Measurements from ENCODE around the gene ATP6V0C. TPM values are rescaled to one million over a fixed set of nuclear protein-coding genes. Genes with fewer than 3 reads are reported as not detected.

ATP6V0C gene
- total and polyA plus RNA-seq, 9 donors: 12.5 to 141 (median 119) TPM

GRCh38 chr16:2519711-2520080 is 5.9 kb downstream of the ATP6V0C start:
- no peaks in the 10 kb centered on the region for H3K9me3 ChIP-seq (replicated peaks; ENCODE audit: control insufficient read depth, low read depth, low read length)
- 47% methylated on average over 18 of the region's 22 CpGs for WGBS (ENCODE audit: insufficient coverage)
- peaks cover 56% of the 10 kb centered on the region for H3K4me1 ChIP-seq (ENCODE audit: control insufficient read depth, insufficient read depth, low read length)
- H3K27ac ChIP-seq (ENCODE audit: low read length): peak overlapping the region; percentile 84
- no peak for DNase-seq
- peak overlapping the region; percentile 34 for H3K4me3 ChIP-seq (ENCODE audit: low read length)
- H3K36me3 ChIP-seq (ENCODE audit: control insufficient read depth, insufficient read depth, low read length): peaks cover 46% of the 10 kb centered on the region
- no peaks in the 10 kb centered on the region for H3K27me3 ChIP-seq (ENCODE audit: control insufficient read depth, insufficient read depth, low read length)

- H3K27ac ChIP-seq (ENCODE audit: low read length): peak within 1 kb of the TSS; percentile 84
- WGBS (ENCODE audit: insufficient coverage): under 1% methylated on average over 58 of the region's 83 CpGs
- H3K4me3 ChIP-seq (ENCODE audit: low read length): peak within 1 kb of the TSS; percentile 57
- peak; percentile 94 for DNase-seq
- H3K36me3 ChIP-seq (ENCODE audit: control insufficient read depth, insufficient read depth, low read length): peaks cover 51% of the 10 kb centered on the region
- H3K9me3 ChIP-seq (replicated peaks; ENCODE audit: control insufficient read depth, low read depth, low read length): no peaks in the 10 kb centered on the region
- H3K4me1 ChIP-seq (ENCODE audit: control insufficient read depth, insufficient read depth, low read length): peaks cover 51% of the 10 kb centered on the region
- no peaks in the 10 kb centered on the region for H3K27me3 ChIP-seq (ENCODE audit: control insufficient read depth, insufficient read depth, low read length)
These were observed 6.5 kb downstream of the ATP6V0C start, which contains the start of gene AMDHD2 for GRCh38 chr16:2520097-2520783. AMDHD2 (plus strand) TSS chr16:2520371; CDS start chr16:2520459, 88 bp downstream.

GRCh38 chr16:2520784-2521531 is 7.2 kb downstream of the ATP6V0C start:
- Histone ChIP-seq H3K9me3 (replicated peaks; ENCODE audit: control insufficient read depth, low read depth, low read length) (no peaks in the 10 kb centered on the region), H3K36me3 (ENCODE audit: control insufficient read depth, insufficient read depth, low read length) (peaks cover 53% of the 10 kb centered on the region), H3K4me3 (ENCODE audit: low read length) (peak overlapping the region; percentile 57), H3K27me3 (ENCODE audit: control insufficient read depth, insufficient read depth, low read length) (no peaks in the 10 kb centered on the region), H3K27ac (ENCODE audit: low read length) (no peak overlapping the region), H3K4me1 (ENCODE audit: control insufficient read depth, insufficient read depth, low read length) (peaks cover 43% of the 10 kb centered on the region)
- DNase-seq: peak; percentile 31
- 16% methylated on average over 28 of the region's 41 CpGs for WGBS (ENCODE audit: insufficient coverage)

GRCh38 chr16:2523801-2524231 is 10.1 kb downstream of the ATP6V0C start:
- Histone ChIP-seq H3K36me3 (ENCODE audit: control insufficient read depth, insufficient read depth, low read length) (peaks cover 62% of the 10 kb centered on the region), H3K27ac (ENCODE audit: low read length) (no peak overlapping the region), H3K9me3 (replicated peaks; ENCODE audit: control insufficient read depth, low read depth, low read length) (no peaks in the 10 kb centered on the region), H3K4me3 (ENCODE audit: low read length) (no peak overlapping the region), H3K27me3 (ENCODE audit: control insufficient read depth, insufficient read depth, low read length) (no peaks in the 10 kb centered on the region), H3K4me1 (ENCODE audit: control insufficient read depth, insufficient read depth, low read length) (peaks cover 20% of the 10 kb centered on the region)
- no peak for DNase-seq
- WGBS (ENCODE audit: insufficient coverage): 92% methylated on average over 6 of the region's 6 CpGs

GRCh38 chr16:2524339-2524938 is 10.7 kb downstream of the ATP6V0C start:
- H3K9me3 ChIP-seq (replicated peaks; ENCODE audit: control insufficient read depth, low read depth, low read length): no peaks in the 10 kb centered on the region
- no peak overlapping the region for H3K27ac ChIP-seq (ENCODE audit: low read length)
- H3K27me3 ChIP-seq (ENCODE audit: control insufficient read depth, insufficient read depth, low read length): no peaks in the 10 kb centered on the region
- H3K4me3 ChIP-seq (ENCODE audit: low read length): no peak overlapping the region
- no peak for DNase-seq
- 93% methylated on average over 7 of the region's 9 CpGs for WGBS (ENCODE audit: insufficient coverage)
- H3K4me1 ChIP-seq (ENCODE audit: control insufficient read depth, insufficient read depth, low read length): peaks cover 14% of the 10 kb centered on the region
- H3K36me3 ChIP-seq (ENCODE audit: control insufficient read depth, insufficient read depth, low read length): peaks cover 63% of the 10 kb centered on the region

GRCh38 chr16:2526135-2526534 is 12.4 kb downstream of the ATP6V0C start:
- no peak for DNase-seq
- Histone ChIP-seq H3K27me3 (ENCODE audit: control insufficient read depth, insufficient read depth, low read length) (no peaks in the 10 kb centered on the region), H3K9me3 (replicated peaks; ENCODE audit: control insufficient read depth, low read depth, low read length) (no peaks in the 10 kb centered on the region), H3K27ac (ENCODE audit: low read length) (no peak overlapping the region), H3K4me3 (ENCODE audit: low read length) (no peak overlapping the region), H3K36me3 (ENCODE audit: control insufficient read depth, insufficient read depth, low read length) (peaks cover 65% of the 10 kb centered on the region), H3K4me1 (ENCODE audit: control insufficient read depth, insufficient read depth, low read length) (peaks cover 7% of the 10 kb centered on the region)
- WGBS (ENCODE audit: insufficient coverage): 89% methylated on average over 8 of the region's 8 CpGs

- 83% methylated on average over 8 of the region's 12 CpGs for WGBS (ENCODE audit: insufficient coverage)
- peaks cover 10% of the 10 kb centered on the region for H3K4me1 ChIP-seq (ENCODE audit: control insufficient read depth, insufficient read depth, low read length)
- peaks cover 63% of the 10 kb centered on the region for H3K36me3 ChIP-seq (ENCODE audit: control insufficient read depth, insufficient read depth, low read length)
- no peaks in the 10 kb centered on the region for H3K27me3 ChIP-seq (ENCODE audit: control insufficient read depth, insufficient read depth, low read length)
- no peaks in the 10 kb centered on the region for H3K9me3 ChIP-seq (replicated peaks; ENCODE audit: control insufficient read depth, low read depth, low read length)
- no peak overlapping the region for H3K4me3 ChIP-seq (ENCODE audit: low read length)
- H3K27ac ChIP-seq (ENCODE audit: low read length): no peak overlapping the region
- DNase-seq: no peak
These were observed 13.5 kb downstream of the ATP6V0C start for GRCh38 chr16:2527071-2527783.

GRCh38 chr16:2527784-2528100 is 14.0 kb downstream of the ATP6V0C start:
- WGBS (ENCODE audit: insufficient coverage): 95% methylated on average over 17 of the region's 24 CpGs
- H3K9me3 ChIP-seq (replicated peaks; ENCODE audit: control insufficient read depth, low read depth, low read length): no peaks in the 10 kb centered on the region
- peaks cover 63% of the 10 kb centered on the region for H3K36me3 ChIP-seq (ENCODE audit: control insufficient read depth, insufficient read depth, low read length)
- no peaks in the 10 kb centered on the region for H3K27me3 ChIP-seq (ENCODE audit: control insufficient read depth, insufficient read depth, low read length)
- no peak overlapping the region for H3K27ac ChIP-seq (ENCODE audit: low read length)
- DNase-seq: no peak
- no peak overlapping the region for H3K4me3 ChIP-seq (ENCODE audit: low read length)
- H3K4me1 ChIP-seq (ENCODE audit: control insufficient read depth, insufficient read depth, low read length): peaks cover 14% of the 10 kb centered on the region

GRCh38 chr16:2528161-2529060 is 14.7 kb downstream of the ATP6V0C start:
- no peak overlapping the region for H3K4me3 ChIP-seq (ENCODE audit: low read length)
- H3K9me3 ChIP-seq (replicated peaks; ENCODE audit: control insufficient read depth, low read depth, low read length): no peaks in the 10 kb centered on the region
- H3K4me1 ChIP-seq (ENCODE audit: control insufficient read depth, insufficient read depth, low read length): peaks cover 19% of the 10 kb centered on the region
- peaks cover 57% of the 10 kb centered on the region for H3K36me3 ChIP-seq (ENCODE audit: control insufficient read depth, insufficient read depth, low read length)
- no peak overlapping the region for H3K27ac ChIP-seq (ENCODE audit: low read length)
- no peak for DNase-seq
- H3K27me3 ChIP-seq (ENCODE audit: control insufficient read depth, insufficient read depth, low read length): no peaks in the 10 kb centered on the region
- WGBS (ENCODE audit: insufficient coverage): 93% methylated on average over 36 of the region's 36 CpGs
